WTC11 (cell line): ENCODE measurements around the gene SOCS7. TPM values are rescaled to one million over a fixed set of nuclear protein-coding genes. Genes with fewer than 3 reads are reported as not detected.
A peak's percentile ranks its signal among the peaks of the same experiment; 100 is the strongest.

Source experiments
- ATAC-seq: fragments of 200-7000 bp; cut with Tn5 transposase; 2 replicates; pipeline ENCODE4 v1.10.0; 2021; ENCODE audit warnings: mild to moderate bottlenecking, moderate library complexity
- CTCF ChIA-PET: fragments of 300-600 bp; sonication (Branson Sonifier 250); formaldehyde crosslinking; loops from one replicate; lab custom pipeline; 2021; ENCODE audit warnings: antibody characterized with exemption; lab: Charles Lee
- POLR2A ChIA-PET: fragments of 350-600 bp; sonication (Branson Sonifier 250); formaldehyde crosslinking; loops from one replicate; lab custom pipeline; 2021; ENCODE audit warnings: antibody characterized with exemption; lab: Charles Lee
- DNase-seq: peaks from one replicate; pipeline ENCODE4 v3.0.0; 2021; ENCODE audit warnings: low spot score
- H3K27ac Mint-ChIP-seq: 2 replicates; pipeline ENCODE4 v1.8.0; 2021; ENCODE audit warnings: mixed read lengths
- H3K27me3 Mint-ChIP-seq: 2 replicates; pipeline ENCODE4 v1.8.0; 2021; ENCODE audit warnings: low read depth, mild to moderate bottlenecking, moderate library complexity, mixed read lengths
- H3K36me3 Mint-ChIP-seq: 2 replicates; pipeline ENCODE4 v1.8.0; 2021; ENCODE audit warnings: mixed read lengths
- H3K4me1 Mint-ChIP-seq: 2 replicates; pipeline ENCODE4 v1.8.0; 2022; ENCODE audit warnings: mixed read lengths
- H3K4me3 Mint-ChIP-seq: 2 replicates; pipeline ENCODE4 v1.8.0; 2021; ENCODE audit warnings: mild to moderate bottlenecking, moderate library complexity, mixed read lengths
- H3K9me3 Mint-ChIP-seq: 2 replicates; pipeline ENCODE4 v1.8.0; 2021; ENCODE audit warnings: mixed read lengths
- CBFB ChIP-seq: sonication (generic); formaldehyde crosslinking; IDR thresholded peaks from 2 replicates; pipeline ENCODE4 v1.8.1; 2022; ENCODE audit warnings: mild to moderate bottlenecking, low read depth, missing genetic modification reagents
- CREM ChIP-seq: sonication (generic); formaldehyde crosslinking; IDR thresholded peaks from 2 replicates; pipeline ENCODE4 v1.8.1; 2022; ENCODE audit warnings: mild to moderate bottlenecking, missing genetic modification reagents, moderate library complexity
- ETV6 ChIP-seq: sonication (generic); formaldehyde crosslinking; IDR thresholded peaks from 2 replicates; pipeline ENCODE4 v1.8.1; 2022; ENCODE audit warnings: mild to moderate bottlenecking, missing genetic modification reagents
- FOXK1 ChIP-seq: sonication (generic); formaldehyde crosslinking; IDR thresholded peaks from 2 replicates; pipeline ENCODE4 v1.8.0; 2022; ENCODE audit warnings: mild to moderate bottlenecking, moderate library complexity, missing genetic modification reagents
- GABPB1 ChIP-seq: sonication (generic); formaldehyde crosslinking; IDR thresholded peaks from 2 replicates; pipeline ENCODE4 v1.8.1; 2023; ENCODE audit warnings: mild to moderate bottlenecking, missing genetic modification reagents
- GTF2I ChIP-seq: fragments of 250-450 bp; sonication (Bioruptor Pico); conservative IDR thresholded peaks from 2 replicates; pipeline ENCODE4 v1.4.0; 2021; ENCODE audit warnings: mild to moderate bottlenecking
- HMGA2 ChIP-seq: fragments of 250-450 bp; sonication (Bioruptor Pico); IDR thresholded peaks from 2 replicates; pipeline ENCODE4 v1.4.0; 2021; ENCODE audit warnings: mild to moderate bottlenecking, moderate library complexity
- JAZF1 ChIP-seq: fragments of 250-450 bp; sonication (Bioruptor Pico); IDR thresholded peaks from 2 replicates; pipeline ENCODE4 v1.9.0; 2021; ENCODE audit warnings: moderate library complexity, mild to moderate bottlenecking, inconsistent platforms
- MAX ChIP-seq: sonication (generic); formaldehyde crosslinking; IDR thresholded peaks from 2 replicates; pipeline ENCODE4 v1.8.0; 2022; ENCODE audit warnings: mild to moderate bottlenecking, missing genetic modification reagents
- MYBL2 ChIP-seq: sonication (generic); formaldehyde crosslinking; IDR thresholded peaks from 2 replicates; pipeline ENCODE4 v1.8.1; 2023; ENCODE audit warnings: mild to moderate bottlenecking, moderate library complexity, missing genetic modification reagents
- NFE2L1 ChIP-seq: sonication (generic); formaldehyde crosslinking; IDR thresholded peaks from 2 replicates; pipeline ENCODE4 v1.8.1; 2023; ENCODE audit warnings: missing genetic modification reagents
- RELA ChIP-seq: sonication (generic); formaldehyde crosslinking; IDR thresholded peaks from 2 replicates; pipeline ENCODE4 v1.8.1; 2022; ENCODE audit warnings: missing genetic modification reagents, mild to moderate bottlenecking, borderline replicate concordance
- RORB ChIP-seq: fragments of 250-450 bp; sonication (Bioruptor Pico); IDR thresholded peaks from 2 replicates; pipeline ENCODE4 v1.9.0; 2021; ENCODE audit warnings: mild to moderate bottlenecking
- SMAD3 ChIP-seq: sonication (generic); formaldehyde crosslinking; IDR thresholded peaks from 2 replicates; pipeline ENCODE4 v1.8.0; 2022; ENCODE audit warnings: missing genetic modification reagents, mild to moderate bottlenecking, borderline replicate concordance
- SOX15 ChIP-seq: fragments of 250-450 bp; sonication (Bioruptor Pico); IDR thresholded peaks from 2 replicates; pipeline ENCODE4 v1.9.0; 2021; ENCODE audit warnings: mild to moderate bottlenecking
- SP1 ChIP-seq: sonication (generic); formaldehyde crosslinking; conservative IDR thresholded peaks from 2 replicates; pipeline ENCODE4 v1.8.1; 2022; ENCODE audit warnings: missing genetic modification reagents
- TEAD4 ChIP-seq: sonication (generic); formaldehyde crosslinking; IDR thresholded peaks from 2 replicates; pipeline ENCODE4 v1.8.0; 2022; ENCODE audit warnings: mild to moderate bottlenecking, missing genetic modification reagents
- ZNF396 ChIP-seq: fragments of 250-450 bp; sonication (Bioruptor Pico); IDR thresholded peaks from 2 replicates; pipeline ENCODE4 v1.8.0; 2021; ENCODE audit warnings: mild to moderate bottlenecking, moderate library complexity, borderline replicate concordance
- ZNF423 ChIP-seq: fragments of 250-450 bp; sonication (Bioruptor Pico); IDR thresholded peaks from 2 replicates; pipeline ENCODE4 v2.1.2; 2022; ENCODE audit warnings: mild to moderate bottlenecking, moderate library complexity
- ZNF512 ChIP-seq: sonication (generic); formaldehyde crosslinking; IDR thresholded peaks from 2 replicates; pipeline ENCODE4 v1.8.1; 2022; ENCODE audit warnings: missing genetic modification reagents, borderline replicate concordance
- total RNA-seq: library from RNA; stranded (reverse); gene quantifications from 3 replicates; pipeline ENCODE4 v1.2.3, GENCODE V29; 2021
- TF ChIP-seq, protein P1 (sequence below): sonication (generic); formaldehyde crosslinking; IDR thresholded peaks from 2 replicates; pipeline ENCODE4 v1.8.0; 2023; ENCODE audit warnings: missing genetic modification reagents
- TF ChIP-seq, protein P2 (sequence below): sonication (generic); formaldehyde crosslinking; IDR thresholded peaks from 2 replicates; pipeline ENCODE4 v1.8.1; 2023; ENCODE audit warnings: mild to moderate bottlenecking, missing genetic modification reagents
- TF ChIP-seq, protein P3 (sequence below): sonication (generic); formaldehyde crosslinking; IDR thresholded peaks from 2 replicates; pipeline ENCODE4 v1.8.1; 2022; ENCODE audit warnings: mild to moderate bottlenecking, moderate library complexity, missing genetic modification reagents
- TF ChIP-seq, protein P4 (sequence below): sonication (generic); formaldehyde crosslinking; IDR thresholded peaks from 2 replicates; pipeline ENCODE4 v1.8.0; 2022; ENCODE audit warnings: mild to moderate bottlenecking, missing genetic modification reagents
- TF ChIP-seq, protein P5 (sequence below): sonication (generic); formaldehyde crosslinking; IDR thresholded peaks from 2 replicates; pipeline ENCODE4 v1.8.1; 2022; ENCODE audit warnings: low read depth, mild to moderate bottlenecking, moderate library complexity, missing genetic modification reagents, borderline replicate concordance

SOCS7 gene
- total RNA-seq, 1 experiment from 2014 or later: 33.6 TPM

DNA sequence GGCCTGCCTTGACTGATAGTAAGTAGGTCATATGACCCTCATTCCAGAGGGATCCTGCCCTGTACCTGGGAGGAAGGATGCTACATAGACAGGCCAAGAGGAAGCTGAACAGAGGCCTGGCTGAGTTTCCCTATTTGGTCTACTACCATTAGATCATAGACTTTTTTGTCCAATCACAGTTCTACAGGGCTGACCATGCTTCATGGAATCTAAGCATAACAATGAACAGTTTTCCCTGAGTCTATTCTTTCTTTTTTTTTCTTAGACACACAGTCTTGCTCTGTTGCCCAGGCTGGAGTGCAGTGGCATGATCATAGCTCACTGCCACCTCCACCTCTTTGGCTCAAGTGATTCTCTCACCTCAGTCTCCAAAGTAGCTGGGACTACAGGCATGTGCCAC lies 11.8 kb upstream of the SOCS7 start:
- DNase-seq: no peak
- peaks cover 16% of the 10 kb centered on the region for H3K4me1 Mint-ChIP-seq
- H3K36me3 Mint-ChIP-seq: no peaks in the 10 kb centered on the region
- POLR2A ChIA-PET: no interaction called here
- ATAC-seq: no peak
- H3K27me3 Mint-ChIP-seq: no peaks in the 10 kb centered on the region; the same call in 1 of the 2 replicates
- TF ChIP-seq, protein P1, sequence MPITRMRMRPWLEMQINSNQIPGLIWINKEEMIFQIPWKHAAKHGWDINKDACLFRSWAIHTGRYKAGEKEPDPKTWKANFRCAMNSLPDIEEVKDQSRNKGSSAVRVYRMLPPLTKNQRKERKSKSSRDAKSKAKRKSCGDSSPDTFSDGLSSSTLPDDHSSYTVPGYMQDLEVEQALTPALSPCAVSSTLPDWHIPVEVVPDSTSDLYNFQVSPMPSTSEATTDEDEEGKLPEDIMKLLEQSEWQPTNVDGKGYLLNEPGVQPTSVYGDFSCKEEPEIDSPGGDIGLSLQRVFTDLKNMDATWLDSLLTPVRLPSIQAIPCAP (CRISPR knock-in tag): no peak
- TF ChIP-seq CREM (CRISPR knock-in tag) (no peak), HMGA2 (no peak), ZNF396 (CRISPR knock-in tag) (no peak), ZNF423 (CRISPR knock-in tag) (no peak), SMAD3 (CRISPR knock-in tag) (no peak), CBFB (CRISPR knock-in tag) (no peak), JAZF1 (no peak), NFE2L1 (CRISPR knock-in tag) (no peak), ETV6 (CRISPR knock-in tag) (no peak), MYBL2 (no peak), SP1 (no peak), RORB (no peak), FOXK1 (CRISPR knock-in tag) (no peak), GTF2I (no peak), MAX (CRISPR knock-in tag) (no peak), SOX15 (CRISPR knock-in tag) (no peak)
- TF ChIP-seq, protein P2, sequence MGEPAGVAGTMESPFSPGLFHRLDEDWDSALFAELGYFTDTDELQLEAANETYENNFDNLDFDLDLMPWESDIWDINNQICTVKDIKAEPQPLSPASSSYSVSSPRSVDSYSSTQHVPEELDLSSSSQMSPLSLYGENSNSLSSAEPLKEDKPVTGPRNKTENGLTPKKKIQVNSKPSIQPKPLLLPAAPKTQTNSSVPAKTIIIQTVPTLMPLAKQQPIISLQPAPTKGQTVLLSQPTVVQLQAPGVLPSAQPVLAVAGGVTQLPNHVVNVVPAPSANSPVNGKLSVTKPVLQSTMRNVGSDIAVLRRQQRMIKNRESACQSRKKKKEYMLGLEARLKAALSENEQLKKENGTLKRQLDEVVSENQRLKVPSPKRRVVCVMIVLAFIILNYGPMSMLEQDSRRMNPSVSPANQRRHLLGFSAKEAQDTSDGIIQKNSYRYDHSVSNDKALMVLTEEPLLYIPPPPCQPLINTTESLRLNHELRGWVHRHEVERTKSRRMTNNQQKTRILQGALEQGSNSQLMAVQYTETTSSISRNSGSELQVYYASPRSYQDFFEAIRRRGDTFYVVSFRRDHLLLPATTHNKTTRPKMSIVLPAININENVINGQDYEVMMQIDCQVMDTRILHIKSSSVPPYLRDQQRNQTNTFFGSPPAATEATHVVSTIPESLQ: no peak
- TF ChIP-seq, protein P3, sequence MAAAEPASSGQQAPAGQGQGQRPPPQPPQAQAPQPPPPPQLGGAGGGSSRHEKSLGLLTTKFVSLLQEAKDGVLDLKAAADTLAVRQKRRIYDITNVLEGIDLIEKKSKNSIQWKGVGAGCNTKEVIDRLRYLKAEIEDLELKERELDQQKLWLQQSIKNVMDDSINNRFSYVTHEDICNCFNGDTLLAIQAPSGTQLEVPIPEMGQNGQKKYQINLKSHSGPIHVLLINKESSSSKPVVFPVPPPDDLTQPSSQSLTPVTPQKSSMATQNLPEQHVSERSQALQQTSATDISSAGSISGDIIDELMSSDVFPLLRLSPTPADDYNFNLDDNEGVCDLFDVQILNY: no peak
- TF ChIP-seq, protein P4, sequence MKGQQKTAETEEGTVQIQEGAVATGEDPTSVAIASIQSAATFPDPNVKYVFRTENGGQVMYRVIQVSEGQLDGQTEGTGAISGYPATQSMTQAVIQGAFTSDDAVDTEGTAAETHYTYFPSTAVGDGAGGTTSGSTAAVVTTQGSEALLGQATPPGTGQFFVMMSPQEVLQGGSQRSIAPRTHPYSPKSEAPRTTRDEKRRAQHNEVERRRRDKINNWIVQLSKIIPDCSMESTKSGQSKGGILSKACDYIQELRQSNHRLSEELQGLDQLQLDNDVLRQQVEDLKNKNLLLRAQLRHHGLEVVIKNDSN: no peak
- no peak overlapping the region for H3K27ac Mint-ChIP-seq
- H3K9me3 Mint-ChIP-seq: no peaks in the 10 kb centered on the region
- CTCF ChIA-PET: interaction anchor here (0.8 to 3.1 kb wide), 4 partner anchors 9 to 22 kb away, joined by 3 to 23 read pairs (median 12); no protein-coding TSS in a partner anchor
- H3K4me3 Mint-ChIP-seq: no peak overlapping the region

GRCh38 chr17:38341035-38341721 lies 10.5 kb upstream of the SOCS7 start:
- DNase-seq (peak; percentile 40), ATAC-seq (peak; percentile 85)
- no peaks in the 10 kb centered on the region for H3K36me3 Mint-ChIP-seq
- ChIA-PET POLR2A (no interaction called here), CTCF (interaction anchor here (0.5 to 10.5 kb wide), 11 partner anchors 10 to 264 kb away, joined by 3 to 221 read pairs (median 4); partner anchors contain the start of gene SOCS7)
- no peaks in the 10 kb centered on the region; the same call in 1 of the 2 replicates for H3K27me3 Mint-ChIP-seq
- no peak overlapping the region for H3K27ac Mint-ChIP-seq
- peaks cover 16% of the 10 kb centered on the region for H3K4me1 Mint-ChIP-seq
- no peak overlapping the region for H3K4me3 Mint-ChIP-seq
- TF ChIP-seq HMGA2 (no peak), ZNF423 (CRISPR knock-in tag) (peak; percentile 71; the same call in 1 of the 2 replicates), FOXK1 (CRISPR knock-in tag) (peak; percentile 29; the same call in 1 of the 2 replicates), MAX (CRISPR knock-in tag) (no peak), GABPB1 (CRISPR knock-in tag) (no peak), ZNF512 (no peak), RELA (CRISPR knock-in tag) (no peak), TEAD4 (CRISPR knock-in tag) (no peak), CREM (CRISPR knock-in tag) (no peak)
- TF ChIP-seq, protein P5, sequence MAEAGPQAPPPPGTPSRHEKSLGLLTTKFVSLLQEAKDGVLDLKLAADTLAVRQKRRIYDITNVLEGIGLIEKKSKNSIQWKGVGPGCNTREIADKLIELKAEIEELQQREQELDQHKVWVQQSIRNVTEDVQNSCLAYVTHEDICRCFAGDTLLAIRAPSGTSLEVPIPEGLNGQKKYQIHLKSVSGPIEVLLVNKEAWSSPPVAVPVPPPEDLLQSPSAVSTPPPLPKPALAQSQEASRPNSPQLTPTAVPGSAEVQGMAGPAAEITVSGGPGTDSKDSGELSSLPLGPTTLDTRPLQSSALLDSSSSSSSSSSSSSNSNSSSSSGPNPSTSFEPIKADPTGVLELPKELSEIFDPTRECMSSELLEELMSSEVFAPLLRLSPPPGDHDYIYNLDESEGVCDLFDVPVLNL (CRISPR knock-in tag): no peak
- H3K9me3 Mint-ChIP-seq: no peaks in the 10 kb centered on the region
